Adrenal gland (tissue), 5 donors: ENCODE measurements around the gene TGFB1.

Source experiments
- POLR2A ChIP-seq, 2 donors: fragments of 450-650 bp; IDR thresholded peaks; one replicate each; pipeline ENCODE4 v1.6.1; 2017; ENCODE audit warnings: antibody characterized with exemption in 2 of 2, mild to moderate bottlenecking in 2 of 2, moderate library complexity in 1 of 2
- TF ChIP-seq, protein P1 (sequence below), 6 experiments: fragments of 450-650 bp in 4 of 6; fragments of 200-600 bp in 2 of 6; sonication (generic) in 1 of 6; IDR thresholded peaks; 1 replicate in 5 of 6; 2 replicates in 1 of 6; pipeline versions ENCODE4 v1.5.1 to v1.8.0; 2016 to 2021; ENCODE audit warnings: antibody characterized with exemption in 6 of 6, mild to moderate bottlenecking in 2 of 6, moderate library complexity in 1 of 6
- donor health status: DM: no; HTN: no; CAD: no.

DNA sequence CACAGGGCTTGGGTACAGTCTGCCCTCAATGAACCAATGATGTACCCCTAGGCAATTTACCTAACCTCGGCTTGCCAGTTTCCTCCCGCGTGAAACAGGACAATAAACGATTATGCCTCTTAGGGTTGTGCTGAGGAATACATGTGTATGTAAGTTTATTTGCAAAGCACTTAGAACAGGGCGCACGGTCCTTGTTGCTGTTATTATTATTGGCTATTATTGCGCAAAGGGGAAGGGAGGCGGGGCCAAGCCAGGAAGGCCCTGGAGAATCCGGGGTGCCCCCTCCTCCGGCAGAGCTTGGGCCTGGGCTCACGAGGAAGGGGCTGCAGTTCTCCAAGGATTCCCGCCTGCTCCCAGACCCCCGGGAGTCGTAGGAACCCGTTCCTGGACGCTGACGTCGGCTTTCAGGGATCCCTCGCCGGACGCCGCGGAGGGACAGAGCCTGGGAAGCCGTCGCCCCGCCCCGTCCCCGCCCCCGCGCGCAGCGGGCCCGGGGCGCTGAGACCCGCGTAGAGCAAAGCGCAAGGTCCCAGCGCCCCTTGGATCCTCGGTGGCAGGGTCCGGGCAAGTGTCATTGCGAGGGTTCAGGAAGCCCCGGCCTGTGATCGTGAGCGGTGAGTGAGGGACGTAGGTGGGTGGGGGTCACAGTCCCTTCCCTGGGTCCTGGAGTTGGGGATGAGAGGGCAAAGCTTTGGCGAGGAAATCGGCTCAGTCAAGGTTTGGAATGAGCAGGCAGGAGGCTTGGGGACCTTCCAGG is 22.7 kb upstream of the TGFB1 start, which contains the start of gene TMEM91:
- TF ChIP-seq POLR2A (IDR thresholded peaks at IDR 0.05) = no peak
- TF ChIP-seq, protein P1, sequence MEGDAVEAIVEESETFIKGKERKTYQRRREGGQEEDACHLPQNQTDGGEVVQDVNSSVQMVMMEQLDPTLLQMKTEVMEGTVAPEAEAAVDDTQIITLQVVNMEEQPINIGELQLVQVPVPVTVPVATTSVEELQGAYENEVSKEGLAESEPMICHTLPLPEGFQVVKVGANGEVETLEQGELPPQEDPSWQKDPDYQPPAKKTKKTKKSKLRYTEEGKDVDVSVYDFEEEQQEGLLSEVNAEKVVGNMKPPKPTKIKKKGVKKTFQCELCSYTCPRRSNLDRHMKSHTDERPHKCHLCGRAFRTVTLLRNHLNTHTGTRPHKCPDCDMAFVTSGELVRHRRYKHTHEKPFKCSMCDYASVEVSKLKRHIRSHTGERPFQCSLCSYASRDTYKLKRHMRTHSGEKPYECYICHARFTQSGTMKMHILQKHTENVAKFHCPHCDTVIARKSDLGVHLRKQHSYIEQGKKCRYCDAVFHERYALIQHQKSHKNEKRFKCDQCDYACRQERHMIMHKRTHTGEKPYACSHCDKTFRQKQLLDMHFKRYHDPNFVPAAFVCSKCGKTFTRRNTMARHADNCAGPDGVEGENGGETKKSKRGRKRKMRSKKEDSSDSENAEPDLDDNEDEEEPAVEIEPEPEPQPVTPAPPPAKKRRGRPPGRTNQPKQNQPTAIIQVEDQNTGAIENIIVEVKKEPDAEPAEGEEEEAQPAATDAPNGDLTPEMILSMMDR (IDR thresholded peaks at IDR 0.05) = no peak
